Suppressor macrophage treated with lipopolysaccharide for 4 hours (primary cell): Measurements from ENCODE around the gene CSMD2.
A peak's percentile ranks its signal among the peaks of the same experiment; 100 is the strongest.

Experiments used
- DNase-seq: peaks from one replicate; pipeline ENCODE4 v3.0.0-alpha.2; 2020

CSMD2 gene

DNA sequence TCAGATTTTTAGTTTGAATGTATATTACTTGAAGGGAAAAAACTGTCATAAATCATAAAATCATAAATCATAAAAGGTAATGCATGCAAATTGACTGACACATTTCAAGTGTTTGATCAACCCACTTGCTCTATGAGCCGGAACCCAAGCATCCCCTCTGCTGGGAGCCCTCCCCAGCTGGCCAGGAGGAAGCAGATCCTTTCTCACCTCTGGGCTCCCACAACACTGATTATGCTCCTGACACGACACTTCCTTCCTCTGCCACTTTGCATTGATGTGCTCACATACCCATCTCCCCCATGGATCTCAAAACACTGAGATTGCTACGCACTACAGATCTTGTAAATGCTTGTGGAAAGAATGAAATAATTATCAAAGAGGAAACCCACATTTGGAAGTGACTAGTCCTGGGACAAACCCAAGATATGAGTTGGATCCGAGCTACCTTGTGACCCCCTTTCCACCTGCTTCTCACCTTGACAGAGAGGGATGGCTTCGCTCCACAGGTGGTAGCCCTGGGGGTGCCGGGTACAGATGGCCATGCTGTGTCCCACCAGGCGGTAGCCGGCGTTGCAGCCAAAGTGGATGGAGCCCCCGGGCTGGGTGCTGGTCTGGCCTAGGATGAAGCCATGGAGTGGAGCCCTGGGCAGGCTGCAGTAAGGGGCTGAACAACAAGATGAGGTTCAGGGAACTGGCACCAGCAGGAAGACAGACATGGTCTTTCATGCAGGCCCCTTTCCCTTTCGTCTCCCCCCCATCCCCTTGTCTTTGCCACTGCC is 588.0 kb downstream of the CSMD2 start:
- DNase-seq: no peak

DNA sequence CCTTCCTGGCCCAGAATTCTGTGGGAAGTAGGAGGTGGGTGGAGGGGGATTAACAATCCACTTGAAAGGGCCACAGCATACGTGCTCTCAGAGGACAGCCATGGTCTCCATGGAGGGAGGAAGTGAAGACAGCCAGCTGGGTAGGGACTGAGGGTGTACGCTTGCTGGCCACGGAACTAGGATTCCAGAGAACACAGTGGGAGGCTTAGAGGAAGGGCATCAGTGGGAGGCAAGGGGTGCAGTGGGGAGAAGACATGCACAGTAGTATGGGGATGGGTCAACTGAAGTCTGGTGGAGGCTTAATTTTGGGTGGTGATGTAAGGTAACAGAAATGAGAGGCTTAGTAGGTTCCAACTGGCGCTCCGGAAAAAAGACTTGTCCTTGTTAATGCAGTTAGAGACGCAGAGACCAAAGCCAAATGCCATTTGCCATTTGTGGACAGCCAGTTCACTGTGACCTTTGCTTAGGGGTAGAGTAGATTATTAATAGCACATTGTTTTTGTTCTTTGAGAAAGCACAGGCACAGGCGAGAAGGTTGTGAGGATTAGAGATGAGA is 589.6 kb downstream of the CSMD2 start:
- DNase-seq: no peak

DNA sequence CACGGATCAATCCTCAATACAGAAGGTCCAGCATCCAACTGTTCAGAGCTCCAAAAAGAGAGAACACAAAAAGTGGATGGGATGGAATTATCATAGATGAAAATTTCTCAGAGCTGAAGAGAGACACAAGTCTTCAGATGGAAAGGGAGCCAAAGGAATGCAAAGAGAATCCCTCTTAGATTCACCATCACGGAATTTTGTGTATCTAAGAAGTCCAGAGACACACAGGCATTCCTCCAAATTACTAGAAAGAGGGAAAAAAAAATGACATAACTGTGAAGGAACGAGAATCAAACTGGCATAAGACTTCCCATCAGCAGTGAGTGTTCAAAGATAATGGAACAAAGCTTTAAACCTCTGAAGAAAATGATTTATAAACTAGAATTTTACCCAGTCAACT is 591.4 kb downstream of the CSMD2 start:
- DNase-seq: no peak

DNA sequence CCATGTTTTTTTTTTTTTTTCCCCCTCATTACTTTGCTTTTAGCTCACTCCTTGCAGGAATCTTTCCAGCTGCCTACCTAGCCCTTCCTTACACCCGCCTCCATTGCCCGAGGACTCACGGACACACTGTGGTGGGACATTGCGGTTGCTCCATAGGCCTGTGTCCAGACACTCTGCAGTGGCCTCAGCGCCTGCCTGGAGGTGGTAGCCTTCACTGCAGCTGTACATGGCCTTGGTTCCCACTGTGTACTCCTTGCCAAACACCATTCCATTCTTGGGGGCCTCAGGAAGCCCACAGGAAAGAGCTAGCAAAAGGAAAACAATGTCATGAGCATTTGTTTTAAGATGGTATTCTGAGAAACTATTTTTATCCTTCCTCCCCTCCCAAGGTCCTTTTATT is 592.6 kb downstream of the CSMD2 start:
- no peak for DNase-seq

GRCh38 chr1:33569331-33569730 is 595.7 kb downstream of the CSMD2 start:
- DNase-seq: no peak

GRCh38 chr1:33563699-33564098 is 601.3 kb downstream of the CSMD2 start:
- no peak for DNase-seq

- no peak for DNase-seq
These were observed 602.5 kb downstream of the CSMD2 start for GRCh38 chr1:33562563-33562962.

DNA sequence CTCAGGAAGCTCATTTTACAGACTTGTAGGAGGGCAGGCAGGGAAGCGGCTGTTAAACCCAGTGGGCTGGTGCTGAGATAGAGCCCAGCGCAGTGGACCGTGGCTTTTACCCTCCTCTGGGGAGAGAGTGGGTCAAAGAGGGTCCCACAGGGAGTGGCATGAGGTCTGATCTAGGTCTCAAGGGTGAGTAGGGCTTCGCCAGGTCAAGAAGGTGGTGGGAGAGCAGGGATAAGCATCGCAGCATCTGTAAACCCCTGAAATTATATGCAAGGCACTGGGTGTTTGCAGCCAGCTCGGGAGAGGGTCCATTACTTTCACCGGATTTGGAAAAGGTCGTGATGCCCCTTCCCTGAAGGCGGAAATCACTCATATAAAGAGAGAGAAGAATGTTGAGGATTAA is 603.5 kb downstream of the CSMD2 start:
- DNase-seq: no peak

GRCh38 chr1:33560680-33561079 is 604.4 kb downstream of the CSMD2 start:
- DNase-seq: no peak

GRCh38 chr1:33548721-33549120 is 616.3 kb downstream of the CSMD2 start:
- DNase-seq: no peak

GRCh38 chr1:33548319-33548718 is 616.7 kb downstream of the CSMD2 start:
- no peak for DNase-seq

GRCh38 chr1:33547576-33547975 is 617.5 kb downstream of the CSMD2 start:
- DNase-seq: no peak

GRCh38 chr1:33541966-33542365 is 623.1 kb downstream of the CSMD2 start:
- DNase-seq: no peak

DNA sequence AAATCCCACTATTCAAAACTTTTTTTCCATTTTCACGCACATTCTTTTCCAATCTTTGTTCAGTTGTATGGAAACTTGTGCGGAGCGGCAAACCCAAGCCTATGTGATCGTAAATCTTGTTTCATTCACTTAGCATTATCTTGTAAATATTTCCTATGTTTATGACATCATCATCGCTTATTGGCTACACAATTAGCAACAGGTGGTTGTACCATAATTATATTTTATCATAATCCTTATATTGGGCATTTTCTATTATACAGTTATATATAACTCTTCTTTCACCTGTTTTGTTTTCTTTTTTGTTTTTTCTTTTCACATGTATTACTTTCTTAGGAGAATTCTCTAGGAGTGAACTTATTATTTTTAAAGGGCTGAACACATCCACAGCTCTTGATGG is 627.1 kb downstream of the CSMD2 start:
- DNase-seq: no peak

GRCh38 chr1:33535334-33535733 is 629.7 kb downstream of the CSMD2 start:
- DNase-seq: no peak

GRCh38 chr1:33532936-33533335 is 632.1 kb downstream of the CSMD2 start:
- no peak for DNase-seq

DNA sequence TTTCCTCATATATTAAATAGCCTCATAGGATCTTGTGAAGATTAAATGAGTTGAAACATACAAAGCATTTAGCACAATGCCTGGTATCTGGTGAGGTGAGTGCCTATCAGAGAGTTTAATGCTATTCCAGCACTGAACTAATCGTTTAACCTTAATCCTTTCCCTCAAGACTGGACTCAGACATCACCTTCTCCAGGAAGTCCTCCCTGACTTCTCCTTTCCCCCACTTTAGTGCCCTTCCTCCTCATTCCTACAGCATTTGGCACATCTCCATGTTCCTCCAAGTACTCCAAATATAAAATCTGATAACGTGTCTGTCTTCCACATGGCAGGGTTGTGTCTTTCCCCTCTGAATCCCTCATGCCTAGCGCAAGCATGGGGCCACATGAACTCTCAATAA is 632.8 kb downstream of the CSMD2 start:
- no peak for DNase-seq

DNA sequence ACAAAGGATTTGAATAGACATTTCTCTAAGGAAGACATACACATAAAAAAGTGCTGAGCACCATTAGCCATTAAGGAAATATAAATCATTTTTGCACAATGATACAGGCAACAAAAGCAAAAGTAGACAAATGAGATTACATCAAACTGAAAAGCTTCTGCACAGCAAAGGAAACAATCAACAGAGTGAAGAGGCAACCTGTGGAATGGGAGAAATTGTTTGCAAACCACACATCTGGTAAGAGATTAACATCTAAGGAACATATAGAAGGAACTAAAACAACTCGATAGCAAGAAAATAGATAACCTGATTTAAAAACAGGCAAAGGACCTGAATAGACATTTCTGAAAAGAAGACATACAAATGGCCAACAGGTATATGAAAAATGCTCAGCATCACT is 635.1 kb downstream of the CSMD2 start:
- DNase-seq: no peak

DNA sequence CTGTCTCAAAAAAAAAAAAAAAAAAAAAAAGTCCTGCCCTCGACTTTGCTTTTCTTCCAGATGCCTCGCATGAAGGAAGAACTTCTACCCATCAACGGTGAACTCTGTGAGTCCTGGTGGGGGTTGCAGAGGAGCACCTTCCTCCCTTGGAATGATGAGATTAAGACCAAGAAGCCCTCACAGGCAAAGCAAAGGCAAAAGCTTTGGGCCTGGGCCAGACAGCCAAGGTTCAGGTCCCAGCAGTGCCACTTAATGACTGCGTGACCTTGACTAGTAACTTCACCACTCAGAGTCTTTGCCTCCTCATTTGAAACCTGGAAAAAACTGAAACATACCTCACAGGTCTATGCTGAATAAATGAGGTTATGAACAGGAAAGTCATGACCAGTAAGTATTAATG is 637.1 kb downstream of the CSMD2 start:
- no peak for DNase-seq

DNA sequence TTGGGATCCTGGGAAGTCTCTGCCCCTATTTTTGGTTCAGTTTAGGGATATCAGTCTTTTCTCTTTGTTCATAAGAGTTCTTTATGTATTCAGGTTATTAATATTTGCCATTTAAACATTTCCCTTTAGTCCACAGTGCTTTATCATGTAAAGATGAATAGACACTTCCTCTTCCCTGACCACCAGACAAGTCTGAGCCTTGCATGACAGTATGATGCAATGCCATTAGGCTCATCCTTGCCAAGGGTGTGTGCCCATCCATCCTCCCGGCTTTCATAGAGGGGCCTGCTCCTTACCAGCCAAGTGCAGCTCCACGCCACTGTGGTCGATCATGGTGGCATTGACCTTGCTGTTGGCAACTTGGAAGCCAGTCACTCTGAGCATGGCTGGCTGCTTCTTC is 640.4 kb downstream of the CSMD2 start:
- DNase-seq: peak; percentile 12

GRCh38 chr1:33519240-33519884 is 645.7 kb downstream of the CSMD2 start:
- no peak for DNase-seq

DNA sequence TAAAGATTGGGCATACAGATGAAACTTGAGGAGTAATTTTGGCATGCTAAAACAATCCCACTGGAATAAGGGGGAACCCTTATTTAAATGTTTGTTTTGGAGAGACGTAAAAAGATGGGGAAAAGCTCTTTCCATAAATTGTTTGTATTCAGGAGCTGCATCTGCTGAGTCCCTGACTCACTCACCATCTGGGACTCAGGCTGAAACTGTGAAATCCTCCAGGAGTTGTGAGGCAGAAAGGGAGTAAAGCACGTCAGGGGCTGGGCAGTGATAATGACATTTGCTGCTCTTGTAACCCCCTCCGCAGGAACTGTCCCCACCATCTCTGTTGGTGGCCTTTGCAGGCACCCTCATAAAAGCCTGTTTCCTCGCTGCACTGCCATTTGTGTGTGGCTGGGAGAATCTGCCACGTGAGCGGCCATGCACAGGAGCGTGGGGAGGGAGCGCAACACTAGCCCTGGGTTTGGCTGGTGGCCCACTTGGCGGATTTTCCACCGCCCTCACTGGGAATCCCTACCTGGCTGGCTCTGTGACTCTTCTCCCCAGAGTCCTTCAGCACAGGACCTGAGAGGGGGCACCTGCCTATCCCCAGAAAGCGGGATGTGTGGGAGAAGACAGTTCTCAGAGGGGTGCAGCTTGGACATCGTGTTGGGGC is 647.3 kb downstream of the CSMD2 start:
- no peak for DNase-seq

DNA sequence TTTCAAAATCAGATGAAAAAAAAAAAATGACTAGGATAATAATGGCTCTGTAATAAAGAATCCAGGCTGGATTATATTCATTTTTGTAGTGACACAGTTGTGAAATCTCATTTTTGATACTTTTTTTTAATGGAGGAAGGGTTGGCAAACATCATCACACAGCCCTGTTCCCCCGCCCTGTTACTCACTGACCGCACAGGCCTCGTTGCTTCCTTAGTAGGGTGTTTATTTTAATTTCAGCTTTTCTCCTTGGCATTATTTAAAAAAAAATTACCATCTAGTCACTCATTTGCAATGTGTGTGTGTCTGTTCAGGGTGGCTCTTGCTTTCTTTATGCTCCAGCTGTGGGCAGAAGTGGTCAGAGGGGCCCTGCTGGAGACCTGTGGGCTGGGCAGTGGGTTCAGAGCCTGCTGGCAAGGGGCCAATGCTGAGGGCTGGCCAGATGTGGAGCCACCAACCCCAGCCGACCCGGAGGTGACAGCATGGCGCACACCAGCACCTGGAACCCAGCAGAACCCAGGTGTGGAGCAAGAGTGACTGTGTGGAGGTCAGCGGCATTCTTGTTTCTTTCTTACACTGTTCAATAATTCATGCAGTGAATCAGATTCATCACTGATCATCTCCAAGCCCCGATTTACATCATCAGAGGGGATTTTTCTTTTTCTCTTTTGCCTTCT is 648.0 kb downstream of the CSMD2 start:
- DNase-seq: no peak
